Epithelial cell of prostate (primary cell): ENCODE measurements around the gene ANKHD1.

Experiments used
- DNase-seq: peaks from one replicate; pipeline ENCODE4 v3.0.0-alpha.2; 2011; ENCODE audit warnings: low read depth, low spot score
- H3K27ac ChIP-seq: fragments of 450-650 bp; 2 replicates; pipeline ENCODE4 v1.5.1; 2017; ENCODE audit warnings: mild to moderate bottlenecking

Gene ANKHD1

DNA sequence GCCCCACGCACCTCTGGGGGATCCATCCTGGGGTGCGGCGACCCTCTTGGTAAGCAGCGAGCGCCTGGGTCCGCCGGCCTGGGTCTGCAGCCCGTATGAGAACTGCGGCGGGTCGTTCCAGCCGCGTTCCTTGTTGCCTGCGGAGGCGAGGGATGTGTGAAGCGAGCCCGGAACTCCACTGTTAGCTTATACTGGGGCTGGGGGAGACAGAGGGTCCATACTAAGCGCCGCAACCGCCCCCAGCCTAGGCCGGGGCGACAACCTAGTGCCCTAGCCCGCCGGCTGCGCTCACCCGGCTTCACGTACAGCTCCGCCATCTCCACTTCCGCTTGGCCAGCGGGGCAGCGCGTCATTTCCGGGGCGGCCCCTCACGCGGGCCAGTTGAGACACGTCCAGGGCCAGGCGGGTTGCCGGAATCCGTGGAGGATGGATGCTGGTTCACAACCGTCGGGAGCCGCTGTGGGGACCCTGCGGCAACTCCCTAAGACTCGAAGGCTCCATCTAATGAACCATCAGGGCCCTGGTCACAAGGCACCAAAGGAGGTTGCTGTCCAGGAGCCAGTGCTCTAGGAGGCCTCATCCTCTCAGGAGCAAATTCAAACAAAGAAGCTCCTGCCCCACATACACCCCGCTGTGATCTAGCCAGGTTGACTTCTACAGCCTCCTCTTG, 155.6 kb downstream of the ANKHD1 start, which contains the start of gene SRA1:
TSS of gene SRA1 (minus strand) at position 338 of the 670 bp plus-strand sequence. CDS start at position 317, 21 bp downstream.
- DNase-seq = peak; percentile 60
- H3K27ac ChIP-seq = peak within 1 kb of the TSS; percentile 73

DNA sequence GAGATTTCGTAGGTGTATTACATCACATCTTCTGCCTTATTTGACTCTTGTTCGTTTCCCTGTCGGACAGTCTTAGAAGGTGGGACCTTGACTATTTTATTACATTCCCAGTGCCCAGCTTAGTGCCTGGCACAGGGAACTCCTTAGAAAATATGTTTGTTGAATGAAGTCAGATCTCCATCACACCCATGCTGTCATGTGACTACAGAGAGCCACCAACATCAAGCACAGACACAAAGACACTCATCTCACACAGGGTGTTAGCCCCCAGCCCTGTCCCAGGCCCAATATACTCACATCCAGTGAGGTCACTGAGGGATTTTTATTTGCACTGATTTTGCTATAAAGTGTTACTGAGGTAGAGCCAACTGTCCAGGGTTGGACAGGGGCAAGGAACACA, 156.3 kb downstream of the ANKHD1 start:
- peak overlapping the region; percentile 73 for H3K27ac ChIP-seq
- no peak for DNase-seq

GRCh38 chr5:140558542-140558941, 156.9 kb downstream of the ANKHD1 start:
- H3K27ac ChIP-seq = no peak overlapping the region
- no peak for DNase-seq

- H3K27ac ChIP-seq = no peak overlapping the region
- no peak for DNase-seq
These were observed 158.6 kb downstream of the ANKHD1 start for GRCh38 chr5:140560227-140560626.

GRCh38 chr5:140561753-140562523, 160.3 kb downstream of the ANKHD1 start:
- no peak overlapping the region for H3K27ac ChIP-seq
- DNase-seq = no peak

GRCh38 chr5:140563596-140563995, 162.0 kb downstream of the ANKHD1 start:
- peak overlapping the region; percentile 77 for H3K27ac ChIP-seq
- DNase-seq = no peak

GRCh38 chr5:140564196-140565023, 162.8 kb downstream of the ANKHD1 start, which contains the start of the genes APBB3 and SLC35A4:
TSS of gene APBB3 (minus strand) at chr5:140564598. CDS start at chr5:140564245, 353 bp downstream.
TSS of gene SLC35A4 (plus strand) at chr5:140564828. CDS start at chr5:140567170, 2,342 bp downstream.
- peak; percentile 91 for DNase-seq

DNA sequence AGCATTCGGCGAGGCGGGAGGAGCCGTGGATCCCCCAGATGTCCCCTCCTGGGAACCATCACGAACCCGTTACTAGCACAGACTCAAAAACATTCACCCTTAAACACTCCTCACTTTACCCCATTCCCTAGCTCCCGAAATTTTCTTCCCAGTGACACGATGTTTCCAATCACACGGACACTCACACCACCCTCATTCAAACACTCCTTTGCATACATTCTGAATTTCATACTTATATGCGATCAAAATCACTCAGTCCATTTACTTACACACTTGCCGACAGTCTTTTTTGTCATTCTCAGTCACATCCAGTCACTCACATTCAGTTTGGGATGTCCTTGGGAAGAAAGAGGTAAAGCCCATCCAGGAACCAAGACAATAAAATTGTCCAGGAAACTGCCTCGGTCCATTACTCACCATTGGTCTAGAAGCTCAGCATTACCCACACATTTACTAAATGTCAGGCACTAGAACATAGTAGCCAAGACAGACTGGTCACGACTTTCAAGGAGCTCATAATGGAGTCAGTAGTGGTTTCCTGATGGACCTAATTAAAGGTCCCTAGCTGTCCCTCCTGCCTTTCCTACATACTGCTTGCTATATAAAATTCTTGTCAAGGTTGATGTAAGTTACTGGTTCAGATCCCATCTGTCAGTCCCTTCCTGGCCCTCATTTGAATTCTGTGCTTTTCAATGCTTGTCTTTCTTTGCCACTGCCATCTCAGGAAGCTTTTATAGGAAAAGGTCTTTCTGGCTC, 163.6 kb downstream of the ANKHD1 start:
- DNase-seq = no peak
- H3K27ac ChIP-seq = peak overlapping the region; percentile 77

More at GRCh38 chr5:140564196-140565023, 162.8 kb downstream of the ANKHD1 start, which contains the start of the genes APBB3 and SLC35A4:
- H3K27ac ChIP-seq = peak within 1 kb of the TSS; percentile 77

DNA sequence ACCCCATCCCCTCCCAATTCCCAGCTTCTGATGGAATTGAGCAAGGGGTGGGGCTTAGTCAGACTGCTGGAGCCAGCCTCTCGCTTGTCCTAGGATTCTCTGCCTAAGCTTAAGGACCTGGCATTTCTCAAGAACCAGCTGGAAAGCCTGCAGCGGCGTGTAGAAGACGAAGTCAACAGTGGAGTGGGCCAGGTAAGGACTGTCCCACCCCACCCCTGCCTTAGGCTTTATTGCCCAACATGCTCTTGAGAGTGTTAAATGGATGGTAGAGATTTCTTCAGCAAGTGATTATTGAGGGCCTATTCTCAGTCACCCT, 164.1 kb downstream of the ANKHD1 start:
- no peak for DNase-seq
- H3K27ac ChIP-seq = peak overlapping the region; percentile 77

DNA sequence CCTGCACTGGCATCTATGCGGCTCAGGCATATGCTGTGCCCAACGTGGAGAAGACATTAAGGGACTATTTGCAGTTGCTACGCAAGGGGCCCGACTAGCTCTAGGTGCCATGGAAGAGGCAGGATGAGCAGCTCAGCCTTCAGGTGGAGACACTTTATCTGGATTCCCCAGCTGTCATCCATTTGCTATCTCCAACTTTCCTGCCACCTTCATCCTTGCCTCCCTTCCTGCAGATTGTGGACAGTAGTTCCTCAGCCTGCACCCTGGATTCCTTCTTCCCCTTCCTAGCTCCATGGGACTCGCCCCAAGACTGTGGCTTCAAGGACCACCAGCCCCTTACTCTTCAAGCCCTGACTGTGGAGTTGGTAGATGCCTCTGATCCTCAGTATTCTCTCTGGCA, 165.0 kb downstream of the ANKHD1 start:
- no peak for DNase-seq
- no peak overlapping the region for H3K27ac ChIP-seq

- no peak for DNase-seq
- H3K27ac ChIP-seq = no peak overlapping the region
These were observed 165.6 kb downstream of the ANKHD1 start for GRCh38 chr5:140567136-140567818.

DNA sequence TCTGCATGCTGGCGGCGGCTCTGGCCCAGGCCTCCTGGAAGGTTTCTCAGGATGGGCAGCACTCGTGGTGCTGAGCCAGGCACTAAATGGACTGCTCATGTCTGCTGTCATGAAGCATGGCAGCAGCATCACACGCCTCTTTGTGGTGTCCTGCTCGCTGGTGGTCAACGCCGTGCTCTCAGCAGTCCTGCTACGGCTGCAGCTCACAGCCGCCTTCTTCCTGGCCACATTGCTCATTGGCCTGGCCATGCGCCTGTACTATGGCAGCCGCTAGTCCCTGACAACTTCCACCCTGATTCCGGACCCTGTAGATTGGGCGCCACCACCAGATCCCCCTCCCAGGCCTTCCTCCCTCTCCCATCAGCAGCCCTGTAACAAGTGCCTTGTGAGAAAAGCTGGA, 166.2 kb downstream of the ANKHD1 start:
- H3K27ac ChIP-seq = no peak overlapping the region
- no peak for DNase-seq

GRCh38 chr5:140568443-140569063, 166.9 kb downstream of the ANKHD1 start:
- DNase-seq = no peak
- H3K27ac ChIP-seq = no peak overlapping the region

DNA sequence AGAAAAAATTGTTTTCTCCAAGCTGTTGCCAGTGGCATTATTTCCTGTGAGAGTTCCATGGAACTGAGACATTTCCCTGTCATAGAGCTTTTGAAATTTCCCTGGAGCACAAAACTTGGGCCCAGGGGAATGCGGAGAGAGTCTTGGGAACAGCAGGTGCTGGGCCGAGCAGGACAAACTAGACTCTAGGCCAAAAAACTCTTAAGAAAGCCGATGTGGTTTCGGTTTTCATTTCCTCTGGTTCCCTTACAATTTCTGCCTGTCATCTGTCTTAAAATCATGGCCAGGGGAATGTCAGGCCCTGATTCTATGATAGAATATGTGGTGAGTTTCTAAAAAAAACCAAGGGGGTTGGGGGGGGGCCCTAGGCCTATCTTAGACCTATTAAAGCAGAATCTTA, 167.6 kb downstream of the ANKHD1 start:
- no peak for DNase-seq

DNA sequence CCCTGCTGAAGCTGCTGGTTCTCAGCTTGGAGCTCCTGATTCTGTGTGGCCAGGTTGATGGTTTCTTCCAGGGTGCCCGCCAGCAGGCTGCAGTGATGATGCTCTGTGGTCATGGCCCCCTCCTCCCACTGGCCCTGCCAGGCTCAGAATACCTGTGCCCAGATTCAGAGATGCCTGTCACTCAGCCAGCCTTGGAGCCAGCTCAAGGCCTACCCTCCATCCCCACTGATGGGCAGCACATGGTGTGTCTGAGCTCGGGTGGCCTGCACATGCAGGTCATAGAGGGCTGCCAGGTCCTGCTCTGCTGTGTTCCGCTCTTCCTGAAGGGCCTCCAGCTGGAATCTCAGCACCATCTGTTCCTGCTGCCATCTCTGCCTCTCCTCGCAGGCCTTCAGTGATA, 168.4 kb downstream of the ANKHD1 start:
- DNase-seq = no peak
- no peak overlapping the region for H3K27ac ChIP-seq

More for the DNA sequence above, 167.6 kb downstream of the ANKHD1 start:
- no peak overlapping the region for H3K27ac ChIP-seq

DNA sequence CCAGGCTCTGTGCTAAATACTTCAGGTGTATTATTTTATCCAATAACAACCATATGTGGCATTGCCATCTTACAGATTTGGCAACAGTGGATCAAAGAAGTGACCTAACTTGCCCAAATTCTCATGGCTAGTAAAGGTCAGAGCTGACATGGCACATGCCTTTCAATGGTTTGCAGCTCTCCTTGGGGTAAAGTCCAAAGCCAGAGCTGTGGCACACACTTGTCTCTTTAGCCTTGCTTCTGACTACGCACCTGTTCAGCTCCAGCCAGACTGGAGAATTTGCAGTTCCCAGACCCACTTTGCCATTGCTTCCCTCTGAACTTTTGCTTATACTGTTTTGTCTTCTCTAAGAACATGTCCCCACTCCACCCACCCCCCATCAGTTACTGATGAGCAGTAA, 168.9 kb downstream of the ANKHD1 start:
- no peak for DNase-seq
- no peak overlapping the region for H3K27ac ChIP-seq

DNA sequence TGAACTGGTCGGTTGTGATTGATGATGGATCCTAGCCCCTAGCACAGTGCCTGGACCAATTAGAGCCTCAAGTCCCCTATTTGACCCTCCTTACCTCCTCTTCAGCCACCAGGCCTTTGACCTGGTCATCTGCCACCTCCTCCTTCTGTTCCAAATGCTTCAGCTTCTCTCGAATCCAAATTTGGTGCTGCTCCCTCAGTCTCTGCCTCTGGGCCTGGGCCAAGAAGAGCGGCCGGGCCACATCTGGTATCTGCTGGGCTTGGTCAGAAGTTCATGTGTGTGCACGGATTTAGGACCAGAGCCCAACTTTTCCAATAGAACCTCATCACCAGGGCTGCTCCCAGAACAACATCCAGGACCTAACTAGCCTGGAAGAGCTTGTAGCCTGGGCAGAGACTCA, 169.5 kb downstream of the ANKHD1 start:
- no peak overlapping the region for H3K27ac ChIP-seq
- no peak for DNase-seq

GRCh38 chr5:140573683-140574082, 172.1 kb downstream of the ANKHD1 start:
- no peak overlapping the region for H3K27ac ChIP-seq
- DNase-seq = no peak

- no peak for DNase-seq
- no peak overlapping the region for H3K27ac ChIP-seq
These were observed 172.5 kb downstream of the ANKHD1 start for GRCh38 chr5:140574165-140574564.
